Panc1 (cell line): ENCODE data around the gene RPE. TPM values are rescaled to one million over a fixed set of nuclear protein-coding genes. Genes with fewer than 3 reads are reported as not detected.

Experiments used
- ATAC-seq: fragments of 200-7000 bp; cut with Tn5 transposase; 2 replicates; pipeline ENCODE4 v1.9.1; 2020; ENCODE audit warnings: mild to moderate bottlenecking, moderate library complexity
- BruUV-seq: library from RNA; stranded (reverse); fragments of 400-500 nt; replicated peaks from 2 replicates; lab custom pipeline; 2021; lab: Mats Ljungman, UMichigan
- CTCF ChIA-PET: fragments of 300-600 bp; sonication (Branson Sonifier 250); formaldehyde crosslinking; loops from one replicate; lab custom pipeline; 2022; ENCODE audit warnings: antibody characterized with exemption; lab: Charles Lee
- POLR2A ChIA-PET: fragments of 300-600 bp; sonication (Branson Sonifier 250); formaldehyde crosslinking; loops from one replicate; lab custom pipeline; 2022; ENCODE audit warnings: antibody characterized with exemption; lab: Charles Lee
- DNase-seq: peaks from one replicate; pipeline ENCODE4 v3.0.0-alpha.2; 2010; ENCODE audit warnings: low read depth, low spot score
- H3K27ac ChIP-seq: 2 replicates; pipeline ENCODE4 v1.5.1; 2011; ENCODE audit warnings: mild to moderate bottlenecking, low read length, inconsistent platforms
- H3K27me3 ChIP-seq: fragments of 200-500 bp; sonication (Bioruptor generic); 2 replicates; pipeline ENCODE4 v1.6.0; 2014; ENCODE audit warnings: low read length, inconsistent platforms; ENCODE audit not compliant: control insufficient read depth, insufficient read depth
- H3K36me3 ChIP-seq: fragments of 200-500 bp; sonication (Bioruptor generic); 2 replicates; pipeline ENCODE4 v1.5.1; 2014; ENCODE audit warnings: inconsistent platforms, mild to moderate bottlenecking, low read length, moderate library complexity; ENCODE audit not compliant: control insufficient read depth, insufficient read depth
- H3K4me1 ChIP-seq: 2 replicates; pipeline ENCODE4 v1.5.1; 2011; ENCODE audit warnings: inconsistent platforms, mild to moderate bottlenecking, low read length, moderate library complexity; ENCODE audit not compliant: control insufficient read depth, insufficient read depth
- H3K4me3 ChIP-seq, 2 experiments: 2 replicates each; pipeline ENCODE4 v1.5.1; 2011 to 2012; ENCODE audit warnings: low read depth in 2 of 2, low read length in 2 of 2, mild to moderate bottlenecking in 2 of 2, inconsistent platforms in 1 of 2, moderate library complexity in 1 of 2
- H3K9me3 ChIP-seq: fragments of 200-500 bp; sonication (Bioruptor generic); 2 replicates; pipeline ENCODE4 v1.5.1; 2014; ENCODE audit warnings: low read depth, mild to moderate bottlenecking, inconsistent platforms, low read length, moderate library complexity; ENCODE audit not compliant: control insufficient read depth, insufficient read depth
- CTCF ChIP-seq: fragments of 450-650 bp; IDR thresholded peaks from 2 replicates; pipeline ENCODE4 v1.5.1; 2017; ENCODE audit warnings: mild to moderate bottlenecking
- POLR2AphosphoS5 ChIP-seq: IDR thresholded peaks from 2 replicates; pipeline ENCODE4 v1.6.1; 2012; ENCODE audit warnings: mild to moderate bottlenecking, low read depth, low read length, moderate library complexity
- REST ChIP-seq, 2 experiments: IDR thresholded peaks; 2 replicates each; pipeline ENCODE4 v1.6.1; 2011 to 2012; ENCODE audit warnings: low read depth in 2 of 2, control low read depth in 1 of 2, low read length in 1 of 2, mild to moderate bottlenecking in 1 of 2, moderate library complexity in 1 of 2; ENCODE audit not compliant: insufficient read depth in 1 of 2
- SIN3A ChIP-seq: IDR thresholded peaks from 2 replicates; pipeline ENCODE4 v1.6.1; 2012; ENCODE audit warnings: low read depth, mild to moderate bottlenecking, low read length, moderate library complexity, borderline replicate concordance; ENCODE audit not compliant: insufficient read depth
- TCF7L2 ChIP-seq: IDR thresholded peaks from 2 replicates; pipeline ENCODE4 v1.6.1; 2011; ENCODE audit warnings: mild to moderate bottlenecking, low read depth, low read length, inconsistent platforms
- in situ Hi-C: cut with HindIII; loops from 2 replicates; pipeline ENCODE4 v1.10.0; 2016; ENCODE audit warnings: low sequenced_read_pairs, low pct_unique_long_range_greater_than_20kb
- intact Hi-C: fragments of 100-400 bp; cut with micrococcal nuclease; formaldehyde crosslinking; loops from one replicate; pipeline ENCODE4 v1.10.0; 2022; ENCODE audit not compliant: unreplicated experiment
- total RNA-seq: library from RNA; stranded (reverse); gene quantifications from one replicate; pipeline ENCODE4 v1.2.1, GENCODE V29; 2021; ENCODE audit not compliant: unreplicated experiment

The RPE gene
- total RNA-seq, 1 experiment from 2014 or later = 100 TPM

GRCh38 chr2:210020138-210020537, 17.7 kb downstream of the RPE start:
- no peaks in the 10 kb centered on the region for H3K27me3 ChIP-seq
- peaks cover 73% of the 10 kb centered on the region for H3K36me3 ChIP-seq
- no peak for TF ChIP-seq TCF7L2
- no peak for TF ChIP-seq CTCF
- no peak for TF ChIP-seq REST (IDR thresholded peaks at IDR 0.05; ENCODE audit: insufficient read depth in 1 of 2, low read depth in 2 of 2, low read length in 1 of 2)
- TF ChIP-seq POLR2AphosphoS5 = no peak
- no peak for TF ChIP-seq SIN3A
- H3K9me3 ChIP-seq = no peaks in the 10 kb centered on the region
- intact Hi-C loops (no loop called here), in situ Hi-C loops (no loop called here)
- no peak overlapping the region for H3K4me3 ChIP-seq
- BruUV-seq = no TSS peak
- ATAC-seq = no peak
- H3K27ac ChIP-seq = no peak overlapping the region
- POLR2A ChIA-PET = no interaction called here
- H3K4me1 ChIP-seq = no peaks in the 10 kb centered on the region
- no peak for DNase-seq
- CTCF ChIA-PET = no interaction called here

- Histone ChIP-seq H3K9me3 (no peaks in the 10 kb centered on the region), H3K27me3 (no peaks in the 10 kb centered on the region), H3K36me3 (peaks cover 67% of the 10 kb centered on the region), H3K27ac (no peak overlapping the region), H3K4me1 (no peaks in the 10 kb centered on the region), H3K4me3 (no peak overlapping the region)
- CTCF ChIA-PET = no interaction called here
- POLR2A ChIA-PET = interaction anchor here (0.6 kb wide), 1 partner anchor 18 kb away, joined by 3 read pairs; no protein-coding TSS in a partner anchor
- in situ Hi-C loops = no loop called here
- BruUV-seq = no TSS peak
- ATAC-seq (no peak), DNase-seq (no peak)
- no peak for TF ChIP-seq POLR2AphosphoS5
- intact Hi-C loops = no loop called here
Measured at GRCh38 chr2:210022824-210023223, 20.4 kb downstream of the RPE start.

GRCh38 chr2:210027608-210028007, 25.2 kb downstream of the RPE start:
- in situ Hi-C loops = no loop called here
- BruUV-seq = no TSS peak
- H3K36me3 ChIP-seq = peaks cover 27% of the 10 kb centered on the region

More at GRCh38 chr2:210027608-210028007, 25.2 kb downstream of the RPE start:
- TF ChIP-seq SIN3A (no peak), CTCF (no peak), REST (IDR thresholded peaks at IDR 0.05; ENCODE audit: insufficient read depth in 1 of 2, low read depth in 2 of 2, low read length in 1 of 2) (no peak), POLR2AphosphoS5 (no peak), TCF7L2 (no peak)
- H3K4me1 ChIP-seq = no peaks in the 10 kb centered on the region
- DNase-seq = no peak
- H3K9me3 ChIP-seq = no peaks in the 10 kb centered on the region
- H3K4me3 ChIP-seq = no peak overlapping the region
- POLR2A ChIA-PET = no interaction called here
- intact Hi-C loops = no loop called here
- no peak for ATAC-seq
- no peak overlapping the region for H3K27ac ChIP-seq
- CTCF ChIA-PET = interaction anchor here (0.9 kb wide), 1 partner anchor 109 kb away, joined by 3 read pairs; no protein-coding TSS in a partner anchor
- H3K27me3 ChIP-seq = no peaks in the 10 kb centered on the region
